GM12891 (cell line): ENCODE results near the gene COL5A2.

ENCODE experiments used
- POLR2A ChIP-seq: IDR thresholded peaks from 2 replicates; pipeline ENCODE4 v1.6.1; 2011; ENCODE audit warnings: low read depth, low read length, control low read depth
- POLR2AphosphoS5 ChIP-seq: IDR thresholded peaks from 2 replicates; pipeline ENCODE4 v1.6.1; 2011; ENCODE audit warnings: low read depth, low read length, control low read depth
- POU2F2 ChIP-seq: IDR thresholded peaks from 2 replicates; pipeline ENCODE4 v1.6.1; 2011; ENCODE audit warnings: low read depth, mild to moderate bottlenecking, control low read depth, low read length, moderate library complexity
- TAF1 ChIP-seq: IDR thresholded peaks from 2 replicates; pipeline ENCODE4 v1.6.1; 2011; ENCODE audit warnings: low read depth, low read length, control low read depth

- no peak for TF ChIP-seq POLR2A
- TF ChIP-seq TAF1 = no peak
- TF ChIP-seq POU2F2 = no peak
- no peak for TF ChIP-seq POLR2AphosphoS5
Measured at GRCh38 chr2:189134485-189134884, 45.1 kb downstream of the COL5A2 start.
